Activated CD4-positive, CD25-positive, alpha-beta regulatory T cell treated with anti-CD3 and anti-CD28 coated beads, Interleukin-2, amount 50 U/mL, for 72 hours (primary cell): ENCODE data around the gene MRPL21.
"Not testable (repeated sequence)": the region's sequence is repeated elsewhere in the genome, so short reads cannot be mapped to it uniquely, and the experiment has no call there.

Experiments used
- DNase-seq: peaks from one replicate; pipeline ENCODE4 v3.0.0; 2021

The MRPL21 gene

DNA sequence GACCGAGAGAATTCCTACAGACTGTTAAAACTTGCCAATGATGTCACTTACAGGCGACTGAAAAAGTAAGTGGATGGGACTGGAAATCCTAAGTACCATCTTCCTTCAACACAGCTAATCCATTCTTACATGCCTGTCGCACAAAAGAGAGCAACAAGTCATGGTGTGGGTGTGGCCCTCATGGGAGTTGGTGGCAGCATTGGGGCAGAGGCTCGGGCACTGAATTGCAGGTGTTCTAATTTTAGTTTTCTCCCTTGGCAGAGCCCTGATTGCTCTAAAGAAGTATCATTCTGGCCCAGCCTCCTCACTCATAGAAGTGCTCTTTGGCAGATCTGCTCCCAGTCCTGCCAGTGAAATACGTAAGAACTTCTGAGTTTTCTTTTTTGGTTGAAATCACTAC lies 4.6 kb upstream of the MRPL21 start:
- no peak for DNase-seq

- DNase-seq = no peak
Measured at GRCh38 chr11:68905421-68906360, 2.1 kb upstream of the MRPL21 start.

- DNase-seq = peak; percentile 39
Measured at GRCh38 chr11:68904248-68904847, 716 bp upstream of the MRPL21 start.

- no peak for DNase-seq
Measured at GRCh38 chr11:68900835-68901381, 2.7 kb downstream of the MRPL21 start.

DNA sequence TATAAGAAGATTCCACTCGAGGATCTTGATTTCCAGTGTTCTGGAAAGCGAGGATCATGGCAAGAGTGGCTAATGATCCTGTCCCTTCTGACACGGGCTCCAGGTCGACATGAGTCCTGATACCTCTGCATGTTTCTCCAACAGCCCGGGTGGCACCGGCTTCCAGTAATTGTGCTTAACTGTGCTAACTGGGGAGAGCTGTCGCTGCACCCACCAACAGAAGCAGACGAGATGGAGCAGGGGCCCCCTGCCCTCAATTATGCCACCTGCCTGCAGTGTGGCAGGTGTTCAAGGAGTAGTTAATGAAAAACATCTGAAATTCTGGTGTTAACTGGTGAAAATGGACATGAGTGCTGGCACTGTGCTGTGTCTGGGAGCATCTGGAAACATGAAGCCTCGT lies 6.2 kb downstream of the MRPL21 start:
- DNase-seq = no peak

GRCh38 chr11:68896171-68896959 lies 7.3 kb downstream of the MRPL21 start:
- no peak for DNase-seq

- no peak for DNase-seq
Measured at GRCh38 chr11:68893282-68893681, 10.3 kb downstream of the MRPL21 start.

DNA sequence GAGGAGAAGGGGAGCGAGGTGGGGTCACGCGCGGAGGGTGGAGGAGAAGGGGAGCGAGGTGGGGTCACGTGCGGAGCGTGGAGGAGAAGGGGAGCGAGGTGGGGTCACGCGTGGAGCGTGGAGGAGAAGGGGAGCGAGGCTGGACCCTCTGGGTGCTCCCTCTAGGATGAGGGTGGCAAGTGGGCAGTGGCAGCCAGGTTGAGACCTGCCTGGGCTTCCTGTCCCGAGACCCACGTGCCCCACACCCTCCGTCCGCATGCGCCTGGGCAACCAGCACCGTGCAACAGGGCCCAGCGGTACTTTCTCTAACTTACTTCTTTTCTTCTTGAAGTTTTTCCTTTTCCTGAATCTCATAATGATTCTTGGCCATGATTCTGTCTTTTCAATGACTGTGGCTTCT lies 11.1 kb downstream of the MRPL21 start:
- no peak for DNase-seq

DNA sequence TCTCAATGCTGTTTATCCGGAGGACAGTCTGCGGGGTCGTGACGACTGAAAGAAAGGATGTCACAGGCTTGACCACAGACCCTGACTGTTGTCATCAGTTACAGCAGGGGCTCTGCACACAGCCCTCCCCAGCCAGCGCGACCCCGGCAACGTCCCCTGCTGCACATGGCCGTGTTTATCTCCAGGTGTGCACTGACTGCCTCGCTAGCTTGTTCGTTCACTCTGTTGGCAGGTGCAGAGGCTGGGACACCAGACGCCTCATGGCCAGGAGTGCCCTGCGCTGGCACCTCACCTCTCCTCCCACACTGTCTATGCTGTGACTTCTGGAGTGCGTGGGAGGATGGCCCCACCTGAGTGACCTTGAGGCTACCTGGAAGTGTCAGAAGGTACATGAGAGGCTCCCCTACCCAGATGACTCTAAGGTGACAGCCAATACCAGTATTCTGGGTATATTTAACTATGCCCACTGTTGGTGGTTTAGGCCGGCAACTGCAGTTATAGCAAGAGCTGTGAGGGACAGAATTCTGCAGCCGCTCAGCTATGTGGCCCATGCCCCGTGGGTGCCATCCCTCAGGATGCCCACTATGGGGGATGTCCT lies 12.2 kb downstream of the MRPL21 start:
- DNase-seq = no peak

- no peak for DNase-seq
Measured at GRCh38 chr11:68890490-68891231, 13.0 kb downstream of the MRPL21 start.

DNA sequence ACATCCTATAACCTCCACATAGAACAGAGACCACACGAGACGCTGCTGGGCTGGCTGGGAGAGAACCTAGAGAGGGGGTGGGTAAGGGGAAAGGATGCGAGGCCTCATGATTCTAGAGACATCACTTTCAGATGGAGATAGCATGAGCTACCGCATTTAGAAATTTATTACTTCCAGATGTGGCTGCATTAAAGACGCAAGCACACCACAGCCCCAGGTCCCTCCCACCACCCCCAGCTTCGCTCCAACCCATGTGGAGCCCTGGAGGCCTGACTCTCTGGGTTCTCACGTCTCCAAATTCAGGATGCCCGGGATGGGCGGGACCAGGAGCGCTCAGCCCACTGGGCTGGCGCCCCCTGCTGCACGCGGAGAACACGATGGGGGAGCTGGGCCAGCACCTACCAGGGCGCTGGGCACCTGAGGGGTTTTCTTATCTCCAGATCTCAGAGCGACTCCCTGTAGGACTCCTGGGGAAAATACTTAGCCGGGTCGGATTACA lies 13.6 kb downstream of the MRPL21 start:
- DNase-seq = no peak

DNA sequence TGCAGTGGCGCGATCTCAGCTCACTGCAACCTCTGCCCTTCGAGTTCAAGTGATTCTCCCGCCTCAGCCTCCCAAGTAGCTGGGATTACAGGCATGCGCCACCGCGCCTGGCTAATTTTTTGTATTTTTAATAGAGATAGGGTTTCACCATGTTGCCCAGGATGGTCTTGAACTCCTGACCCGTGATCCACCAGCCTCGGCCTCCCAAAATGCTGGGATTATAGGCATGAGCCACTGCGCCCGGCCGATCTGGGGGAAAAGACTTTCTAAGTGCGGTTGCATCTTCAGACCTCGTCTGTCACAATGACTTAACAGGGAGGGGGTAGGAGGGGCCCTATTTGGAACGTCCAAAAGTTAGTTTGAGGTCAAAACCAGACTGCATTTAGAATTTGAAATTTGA lies 18.8 kb downstream of the MRPL21 start:
- DNase-seq = not testable (repeated sequence)

DNA sequence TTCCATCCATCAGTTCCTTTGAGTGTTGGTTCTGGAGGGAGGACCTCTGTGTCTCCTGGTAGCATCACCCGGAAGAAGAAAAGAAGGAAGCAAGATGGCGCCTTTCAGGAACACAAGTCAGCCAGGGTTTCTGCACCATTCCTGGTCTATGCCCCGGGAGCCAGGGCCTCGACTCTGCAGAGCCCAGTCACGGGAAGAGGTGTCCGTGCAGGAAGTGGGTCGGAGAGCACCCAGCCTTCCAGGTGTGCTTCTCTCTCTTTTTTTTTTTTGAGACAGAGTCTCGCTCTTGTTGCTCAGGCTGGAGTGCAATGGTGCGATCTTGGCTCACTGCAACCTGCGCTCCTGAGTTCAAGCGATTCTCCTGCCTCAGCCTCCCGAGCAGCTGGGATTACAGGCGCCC lies 21.2 kb downstream of the MRPL21 start:
- DNase-seq = no peak

- DNase-seq = no peak
Measured at GRCh38 chr11:68881320-68881719, 22.3 kb downstream of the MRPL21 start.

GRCh38 chr11:68880851-68881250 lies 22.8 kb downstream of the MRPL21 start:
- no peak for DNase-seq

GRCh38 chr11:68878022-68878421 lies 25.6 kb downstream of the MRPL21 start:
- DNase-seq = no peak

GRCh38 chr11:68872216-68873003 lies 31.2 kb downstream of the MRPL21 start:
- DNase-seq = no peak

- DNase-seq = no peak
Measured at GRCh38 chr11:68870470-68870869, 33.2 kb downstream of the MRPL21 start.

DNA sequence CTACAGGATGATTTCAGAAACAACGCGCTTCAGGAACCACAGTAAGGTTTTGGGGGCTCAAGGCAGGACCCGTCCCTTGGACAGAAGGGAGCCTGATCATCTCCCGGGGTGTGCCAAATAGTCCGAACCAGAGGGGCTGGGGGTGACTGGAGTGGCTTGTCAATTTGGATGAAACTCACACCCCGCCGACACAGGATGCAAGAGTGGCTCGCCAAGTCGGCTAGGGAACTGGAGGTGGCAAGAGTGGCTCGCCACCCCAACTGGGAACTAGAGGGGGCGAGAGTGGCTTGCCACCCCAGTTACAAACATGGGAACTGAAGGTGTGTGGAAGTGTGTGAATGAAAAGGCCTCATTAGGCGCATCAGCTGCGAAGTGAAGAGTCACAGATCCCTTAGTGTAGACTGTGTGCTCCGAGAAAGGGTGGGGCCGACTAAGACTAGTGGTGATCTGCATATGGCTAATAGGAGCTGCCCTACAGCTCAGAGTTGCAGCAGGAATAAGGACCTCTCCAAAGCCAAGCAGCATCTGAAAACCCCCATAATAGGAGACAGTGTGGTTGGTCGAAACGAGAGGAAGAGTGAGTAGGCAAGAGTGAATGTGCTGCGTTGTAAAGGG lies 35.3 kb downstream of the MRPL21 start:
- DNase-seq = no peak

GRCh38 chr11:68867066-68867465 lies 36.6 kb downstream of the MRPL21 start:
- no peak for DNase-seq

GRCh38 chr11:68865241-68865640 lies 38.4 kb downstream of the MRPL21 start:
- no peak for DNase-seq
